Panc1 (cell line): ENCODE measurements around the gene SLC25A12. TPM values are rescaled to one million over a fixed set of nuclear protein-coding genes. Genes with fewer than 3 reads are reported as not detected.

ENCODE experiments used
- ATAC-seq: fragments of 200-7000 bp; cut with Tn5 transposase; 2 replicates; pipeline ENCODE4 v1.9.1; 2020; ENCODE audit warnings: mild to moderate bottlenecking, moderate library complexity
- BruUV-seq: library from RNA; stranded (reverse); fragments of 400-500 nt; replicated peaks from 2 replicates; lab custom pipeline; 2021; lab: Mats Ljungman, UMichigan
- CTCF ChIA-PET: fragments of 300-600 bp; sonication (Branson Sonifier 250); formaldehyde crosslinking; loops from one replicate; lab custom pipeline; 2022; ENCODE audit warnings: antibody characterized with exemption; lab: Charles Lee
- POLR2A ChIA-PET: fragments of 300-600 bp; sonication (Branson Sonifier 250); formaldehyde crosslinking; loops from one replicate; lab custom pipeline; 2022; ENCODE audit warnings: antibody characterized with exemption; lab: Charles Lee
- DNase-seq: peaks from one replicate; pipeline ENCODE4 v3.0.0-alpha.2; 2010; ENCODE audit warnings: low read depth, low spot score
- H3K27ac ChIP-seq: 2 replicates; pipeline ENCODE4 v1.5.1; 2011; ENCODE audit warnings: mild to moderate bottlenecking, low read length, inconsistent platforms
- H3K27me3 ChIP-seq: fragments of 200-500 bp; sonication (Bioruptor generic); 2 replicates; pipeline ENCODE4 v1.6.0; 2014; ENCODE audit warnings: low read length, inconsistent platforms; ENCODE audit not compliant: control insufficient read depth, insufficient read depth
- H3K36me3 ChIP-seq: fragments of 200-500 bp; sonication (Bioruptor generic); 2 replicates; pipeline ENCODE4 v1.5.1; 2014; ENCODE audit warnings: inconsistent platforms, mild to moderate bottlenecking, low read length, moderate library complexity; ENCODE audit not compliant: control insufficient read depth, insufficient read depth
- H3K4me1 ChIP-seq: 2 replicates; pipeline ENCODE4 v1.5.1; 2011; ENCODE audit warnings: inconsistent platforms, mild to moderate bottlenecking, low read length, moderate library complexity; ENCODE audit not compliant: control insufficient read depth, insufficient read depth
- H3K4me3 ChIP-seq, 2 experiments: 2 replicates each; pipeline ENCODE4 v1.5.1; 2011 to 2012; ENCODE audit warnings: low read depth in 2 of 2, low read length in 2 of 2, mild to moderate bottlenecking in 2 of 2, inconsistent platforms in 1 of 2, moderate library complexity in 1 of 2
- H3K9me3 ChIP-seq: fragments of 200-500 bp; sonication (Bioruptor generic); 2 replicates; pipeline ENCODE4 v1.5.1; 2014; ENCODE audit warnings: low read depth, mild to moderate bottlenecking, inconsistent platforms, low read length, moderate library complexity; ENCODE audit not compliant: control insufficient read depth, insufficient read depth
- POLR2AphosphoS5 ChIP-seq: IDR thresholded peaks from 2 replicates; pipeline ENCODE4 v1.6.1; 2012; ENCODE audit warnings: mild to moderate bottlenecking, low read depth, low read length, moderate library complexity
- SIN3A ChIP-seq: IDR thresholded peaks from 2 replicates; pipeline ENCODE4 v1.6.1; 2012; ENCODE audit warnings: low read depth, mild to moderate bottlenecking, low read length, moderate library complexity, borderline replicate concordance; ENCODE audit not compliant: insufficient read depth
- TCF7L2 ChIP-seq: IDR thresholded peaks from 2 replicates; pipeline ENCODE4 v1.6.1; 2011; ENCODE audit warnings: mild to moderate bottlenecking, low read depth, low read length, inconsistent platforms
- in situ Hi-C: cut with HindIII; loops from 2 replicates; pipeline ENCODE4 v1.10.0; 2016; ENCODE audit warnings: low sequenced_read_pairs, low pct_unique_long_range_greater_than_20kb
- intact Hi-C: fragments of 100-400 bp; cut with micrococcal nuclease; formaldehyde crosslinking; loops from one replicate; pipeline ENCODE4 v1.10.0; 2022; ENCODE audit not compliant: unreplicated experiment
- total RNA-seq: library from RNA; stranded (reverse); gene quantifications from one replicate; pipeline ENCODE4 v1.2.1, GENCODE V29; 2021; ENCODE audit not compliant: unreplicated experiment
- TF ChIP-seq, protein P1 (sequence below), 2 experiments: IDR thresholded peaks; 2 replicates each; pipeline ENCODE4 v1.6.1; 2011 to 2012; ENCODE audit warnings: low read depth in 2 of 2, control low read depth in 1 of 2, low read length in 1 of 2, mild to moderate bottlenecking in 1 of 2, moderate library complexity in 1 of 2; ENCODE audit not compliant: insufficient read depth in 1 of 2
- TF ChIP-seq, protein P2 (sequence below): fragments of 450-650 bp; IDR thresholded peaks from 2 replicates; pipeline ENCODE4 v1.5.1; 2017; ENCODE audit warnings: mild to moderate bottlenecking

Gene SLC25A12
- total RNA-seq, 1 experiment from 2014 or later: 17.8 TPM

DNA sequence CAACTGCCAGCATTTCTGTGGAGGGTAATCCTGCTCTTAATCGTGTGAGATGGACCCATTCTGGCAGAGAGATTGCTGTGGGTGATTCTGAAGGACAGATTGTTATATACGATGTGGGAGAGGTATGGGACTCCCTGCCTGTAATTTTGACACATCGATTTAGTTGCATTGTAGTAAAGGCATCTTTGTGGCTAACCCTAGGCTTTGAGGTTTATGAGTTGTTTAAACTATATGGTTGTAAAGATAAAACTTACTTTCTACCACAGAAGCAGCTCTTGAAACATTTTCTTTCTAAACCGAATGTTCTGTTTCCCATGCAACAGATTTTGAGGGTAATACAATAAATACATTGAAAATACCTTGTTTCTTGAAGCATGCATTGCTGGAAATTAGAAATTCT is 148.2 kb downstream of the SLC25A12 start:
- ChIA-PET CTCF (no interaction called here), POLR2A (no interaction called here)
- H3K9me3 ChIP-seq: no peaks in the 10 kb centered on the region
- in situ Hi-C loops (no loop called here), intact Hi-C loops (no loop called here)
- ATAC-seq (no peak), DNase-seq (no peak)
- no peak overlapping the region for H3K4me3 ChIP-seq
- H3K27me3 ChIP-seq: no peaks in the 10 kb centered on the region
- no peak overlapping the region for H3K27ac ChIP-seq
- no TSS peak for BruUV-seq
- H3K4me1 ChIP-seq: no peaks in the 10 kb centered on the region
- TF ChIP-seq POLR2AphosphoS5: no peak
- TF ChIP-seq, protein P1, sequence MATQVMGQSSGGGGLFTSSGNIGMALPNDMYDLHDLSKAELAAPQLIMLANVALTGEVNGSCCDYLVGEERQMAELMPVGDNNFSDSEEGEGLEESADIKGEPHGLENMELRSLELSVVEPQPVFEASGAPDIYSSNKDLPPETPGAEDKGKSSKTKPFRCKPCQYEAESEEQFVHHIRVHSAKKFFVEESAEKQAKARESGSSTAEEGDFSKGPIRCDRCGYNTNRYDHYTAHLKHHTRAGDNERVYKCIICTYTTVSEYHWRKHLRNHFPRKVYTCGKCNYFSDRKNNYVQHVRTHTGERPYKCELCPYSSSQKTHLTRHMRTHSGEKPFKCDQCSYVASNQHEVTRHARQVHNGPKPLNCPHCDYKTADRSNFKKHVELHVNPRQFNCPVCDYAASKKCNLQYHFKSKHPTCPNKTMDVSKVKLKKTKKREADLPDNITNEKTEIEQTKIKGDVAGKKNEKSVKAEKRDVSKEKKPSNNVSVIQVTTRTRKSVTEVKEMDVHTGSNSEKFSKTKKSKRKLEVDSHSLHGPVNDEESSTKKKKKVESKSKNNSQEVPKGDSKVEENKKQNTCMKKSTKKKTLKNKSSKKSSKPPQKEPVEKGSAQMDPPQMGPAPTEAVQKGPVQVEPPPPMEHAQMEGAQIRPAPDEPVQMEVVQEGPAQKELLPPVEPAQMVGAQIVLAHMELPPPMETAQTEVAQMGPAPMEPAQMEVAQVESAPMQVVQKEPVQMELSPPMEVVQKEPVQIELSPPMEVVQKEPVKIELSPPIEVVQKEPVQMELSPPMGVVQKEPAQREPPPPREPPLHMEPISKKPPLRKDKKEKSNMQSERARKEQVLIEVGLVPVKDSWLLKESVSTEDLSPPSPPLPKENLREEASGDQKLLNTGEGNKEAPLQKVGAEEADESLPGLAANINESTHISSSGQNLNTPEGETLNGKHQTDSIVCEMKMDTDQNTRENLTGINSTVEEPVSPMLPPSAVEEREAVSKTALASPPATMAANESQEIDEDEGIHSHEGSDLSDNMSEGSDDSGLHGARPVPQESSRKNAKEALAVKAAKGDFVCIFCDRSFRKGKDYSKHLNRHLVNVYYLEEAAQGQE (IDR thresholded peaks at IDR 0.05; ENCODE audit: insufficient read depth in 1 of 2, low read depth in 2 of 2, low read length in 1 of 2): no peak
- no peak for TF ChIP-seq TCF7L2
- TF ChIP-seq, protein P2, sequence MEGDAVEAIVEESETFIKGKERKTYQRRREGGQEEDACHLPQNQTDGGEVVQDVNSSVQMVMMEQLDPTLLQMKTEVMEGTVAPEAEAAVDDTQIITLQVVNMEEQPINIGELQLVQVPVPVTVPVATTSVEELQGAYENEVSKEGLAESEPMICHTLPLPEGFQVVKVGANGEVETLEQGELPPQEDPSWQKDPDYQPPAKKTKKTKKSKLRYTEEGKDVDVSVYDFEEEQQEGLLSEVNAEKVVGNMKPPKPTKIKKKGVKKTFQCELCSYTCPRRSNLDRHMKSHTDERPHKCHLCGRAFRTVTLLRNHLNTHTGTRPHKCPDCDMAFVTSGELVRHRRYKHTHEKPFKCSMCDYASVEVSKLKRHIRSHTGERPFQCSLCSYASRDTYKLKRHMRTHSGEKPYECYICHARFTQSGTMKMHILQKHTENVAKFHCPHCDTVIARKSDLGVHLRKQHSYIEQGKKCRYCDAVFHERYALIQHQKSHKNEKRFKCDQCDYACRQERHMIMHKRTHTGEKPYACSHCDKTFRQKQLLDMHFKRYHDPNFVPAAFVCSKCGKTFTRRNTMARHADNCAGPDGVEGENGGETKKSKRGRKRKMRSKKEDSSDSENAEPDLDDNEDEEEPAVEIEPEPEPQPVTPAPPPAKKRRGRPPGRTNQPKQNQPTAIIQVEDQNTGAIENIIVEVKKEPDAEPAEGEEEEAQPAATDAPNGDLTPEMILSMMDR: no peak
- TF ChIP-seq SIN3A: no peak
- H3K36me3 ChIP-seq: peaks cover 36% of the 10 kb centered on the region

DNA sequence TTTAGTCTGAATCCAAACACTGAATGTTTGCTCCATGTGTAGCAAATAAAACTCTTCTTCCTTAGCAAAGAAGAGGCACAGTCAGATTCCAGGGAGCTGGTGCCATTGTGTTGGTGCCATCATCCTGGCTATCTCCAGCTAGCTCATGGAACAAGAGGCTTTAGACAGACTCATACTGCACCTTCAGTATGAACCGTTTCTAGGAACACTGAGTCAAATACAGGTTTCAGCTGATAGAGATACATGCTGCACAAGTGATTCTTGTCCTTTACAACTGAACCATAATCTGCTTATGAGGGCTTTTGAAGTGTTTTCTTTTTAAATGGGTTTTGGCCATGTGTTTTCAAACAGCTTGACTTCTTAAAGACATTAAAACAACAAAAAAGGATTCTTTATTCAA is 148.9 kb downstream of the SLC25A12 start:
- Histone ChIP-seq H3K27me3 (no peaks in the 10 kb centered on the region), H3K4me1 (no peaks in the 10 kb centered on the region), H3K36me3 (peaks cover 36% of the 10 kb centered on the region), H3K4me3 (no peak overlapping the region), H3K9me3 (no peaks in the 10 kb centered on the region), H3K27ac (no peak overlapping the region)
- no TSS peak for BruUV-seq
- in situ Hi-C loops (no loop called here), intact Hi-C loops (no loop called here)
- POLR2A ChIA-PET: no interaction called here
- CTCF ChIA-PET: no interaction called here
- TF ChIP-seq POLR2AphosphoS5 (no peak), TCF7L2 (no peak), SIN3A (no peak)
- TF ChIP-seq, protein P1 (IDR thresholded peaks at IDR 0.05; ENCODE audit: insufficient read depth in 1 of 2, low read depth in 2 of 2, low read length in 1 of 2): no peak
- TF ChIP-seq, protein P2: no peak
- DNase-seq (no peak), ATAC-seq (no peak)
